Astrocyte (in vitro differentiated cells and primary cell): ENCODE results near the gene OLFML2B.

Experiments
- EZH2 ChIP-seq: IDR thresholded peaks from 2 replicates; pipeline ENCODE4 v1.6.1; 2012; ENCODE audit warnings: mild to moderate bottlenecking, low read length, inconsistent platforms; ENCODE audit not compliant: insufficient read depth
- TF ChIP-seq, protein P1 (sequence below): IDR thresholded peaks from 2 replicates; pipeline ENCODE4 v1.5.1; 2011; ENCODE audit warnings: low read depth, mild to moderate bottlenecking, inconsistent platforms, low read length, moderate library complexity; ENCODE audit not compliant: insufficient read depth

DNA sequence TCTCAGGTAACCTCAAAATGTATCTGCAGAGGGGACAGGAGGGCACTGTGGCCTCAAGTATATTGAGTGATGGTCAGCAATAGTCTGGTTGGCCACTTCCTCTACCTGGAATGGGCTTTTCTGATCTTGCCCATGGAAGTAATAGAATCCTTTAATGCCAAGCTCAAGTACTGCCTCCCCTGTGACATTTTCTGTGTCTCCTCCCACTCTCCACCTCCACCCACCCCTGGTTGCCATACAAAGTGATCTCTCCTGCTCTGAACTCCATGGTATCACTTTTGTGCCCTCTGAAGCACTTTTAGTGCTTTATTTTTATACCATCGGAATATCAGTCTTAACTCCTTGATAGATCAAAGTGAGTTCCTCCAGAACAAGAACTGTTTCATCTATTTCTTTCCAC is 36.6 kb upstream of the OLFML2B start:
- TF ChIP-seq, protein P1, sequence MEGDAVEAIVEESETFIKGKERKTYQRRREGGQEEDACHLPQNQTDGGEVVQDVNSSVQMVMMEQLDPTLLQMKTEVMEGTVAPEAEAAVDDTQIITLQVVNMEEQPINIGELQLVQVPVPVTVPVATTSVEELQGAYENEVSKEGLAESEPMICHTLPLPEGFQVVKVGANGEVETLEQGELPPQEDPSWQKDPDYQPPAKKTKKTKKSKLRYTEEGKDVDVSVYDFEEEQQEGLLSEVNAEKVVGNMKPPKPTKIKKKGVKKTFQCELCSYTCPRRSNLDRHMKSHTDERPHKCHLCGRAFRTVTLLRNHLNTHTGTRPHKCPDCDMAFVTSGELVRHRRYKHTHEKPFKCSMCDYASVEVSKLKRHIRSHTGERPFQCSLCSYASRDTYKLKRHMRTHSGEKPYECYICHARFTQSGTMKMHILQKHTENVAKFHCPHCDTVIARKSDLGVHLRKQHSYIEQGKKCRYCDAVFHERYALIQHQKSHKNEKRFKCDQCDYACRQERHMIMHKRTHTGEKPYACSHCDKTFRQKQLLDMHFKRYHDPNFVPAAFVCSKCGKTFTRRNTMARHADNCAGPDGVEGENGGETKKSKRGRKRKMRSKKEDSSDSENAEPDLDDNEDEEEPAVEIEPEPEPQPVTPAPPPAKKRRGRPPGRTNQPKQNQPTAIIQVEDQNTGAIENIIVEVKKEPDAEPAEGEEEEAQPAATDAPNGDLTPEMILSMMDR = no peak
- no peak for TF ChIP-seq EZH2
